ENCODE measurements around the gene ANAPC4. TPM values are rescaled to one million over a fixed set of nuclear protein-coding genes. Genes with fewer than 3 reads are reported as not detected.

The ANAPC4 gene
- total and polyA plus RNA-seq, 2 of the 4 experiments (the other 2 are of a cell fraction), result 12.4 to 18.3 TPM

- H3K9me3 ChIP-seq (ENCODE audit: control insufficient read depth, insufficient read depth, low read length), result no peaks in the 10 kb centered on the region
- dilution Hi-C loops (cut with HindIII; ENCODE audit: low sequenced_read_pairs, unreplicated experiment) (no loop called here), in situ Hi-C loops (cut with MboI; ENCODE audit: low sequenced_read_pairs) (no loop called here), intact Hi-C loops (cut with micrococcal nuclease) (no loop called here)
- ATAC-seq (ENCODE audit: low read depth) (no peak), DNase-seq (no peak)
- H2BK15ac ChIP-seq (ENCODE audit: low read depth, low read length), result no peak overlapping the region
- no peak overlapping the region for H2BK5ac ChIP-seq (ENCODE audit: low read depth, low read length, poor library complexity, severe bottlenecking)
- no peak overlapping the region for H3K56ac ChIP-seq (ENCODE audit: extremely low read depth, insufficient read depth, low read length)
- ChIA-PET POLR2A (ENCODE audit: unreplicated experiment) (no interaction called here), CTCF (no interaction called here)
- H3K14ac ChIP-seq (replicated peaks; ENCODE audit: low read depth, low read length), result no peak overlapping the region
- no peaks in the 10 kb centered on the region for H3K4me1 ChIP-seq (ENCODE audit: control insufficient read depth, insufficient read depth, low read length)
- no peaks in the 10 kb centered on the region for H3K79me1 ChIP-seq (ENCODE audit: low read depth in 1 of 2, low read length in 2 of 2)
- no peaks in the 10 kb centered on the region for H4K20me1 ChIP-seq (ENCODE audit: insufficient read depth, low read length)
- no TSS peak for BruUV-seq (replicated peaks)
- no peak overlapping the region for H2BK20ac ChIP-seq (ENCODE audit: low read depth, low read length)
- no peak overlapping the region for H2AK9ac ChIP-seq (replicated peaks; ENCODE audit: low read depth, low read length, poor library complexity)
- no peak overlapping the region for H3K4me2 ChIP-seq (ENCODE audit: low read depth, low read length)
- no peak overlapping the region for H3K18ac ChIP-seq (ENCODE audit: low read depth, low read length)
- 100% methylated on average over 1 of the region's 9 CpGs; no CpG with 5 or more reads in 1 of the 2 experiments for WGBS, 2 experiments (ENCODE audit: extremely low coverage in 2 of 2, insufficient read length in 1 of 2)
- H3K27ac ChIP-seq (ENCODE audit: insufficient read depth, low read length), result no peak overlapping the region
- H2AFZ ChIP-seq (replicated peaks; ENCODE audit: low read length, poor library complexity), result no peak overlapping the region
- TF ChIP-seq CEBPB (IDR thresholded peaks at IDR 0.05; ENCODE audit: low read depth, low read length), result no peak
- TF ChIP-seq CHD1 (IDR thresholded peaks at IDR 0.05; ENCODE audit: low read depth, low read length), result no peak
- no peak for TF ChIP-seq FOS (IDR thresholded peaks at IDR 0.05; ENCODE audit: low read depth, low read length)
- no peak for TF ChIP-seq POLR2A (IDR thresholded peaks at IDR 0.05; ENCODE audit: low read depth, low read length)
- TF ChIP-seq BHLHE40 (IDR thresholded peaks at IDR 0.05; ENCODE audit: low read depth, low read length), result no peak
- no peak for TF ChIP-seq ELK1 (IDR thresholded peaks at IDR 0.05; ENCODE audit: borderline replicate concordance, low read depth, low read length)
- TF ChIP-seq CTCF (conservative IDR thresholded peaks at IDR 0.05; ENCODE audit: low read depth, low read length), result no peak
- TF ChIP-seq RAD21 (IDR thresholded peaks at IDR 0.05; ENCODE audit: low read length), result no peak
- H4K5ac ChIP-seq (ENCODE audit: low read depth, low read length), result no peak overlapping the region
- H3K23ac ChIP-seq (ENCODE audit: low read depth, low read length), result no peak overlapping the region
- H4K91ac ChIP-seq (ENCODE audit: insufficient read depth, low read depth, low read length), result no peak overlapping the region
- no peaks in the 10 kb centered on the region; the same call in 1 of the 2 replicates for H3K9me1 ChIP-seq (ENCODE audit: insufficient read depth, low read length)
- H3K27me3 ChIP-seq (ENCODE audit: control insufficient read depth, insufficient read depth, low read length), result no peaks in the 10 kb centered on the region
- no peak overlapping the region for H2AK5ac ChIP-seq (ENCODE audit: low read depth, low read length)
- H4K8ac ChIP-seq (ENCODE audit: low read depth in 2 of 2, low read length in 2 of 2), result no peak overlapping the region
- H2BK120ac ChIP-seq (ENCODE audit: low read depth, low read length), result no peak overlapping the region
- H3K4me3 ChIP-seq (ENCODE audit: insufficient read depth, low read depth, low read length), result no peak overlapping the region
- H3K9ac ChIP-seq (ENCODE audit: low read depth, low read length), result no peak overlapping the region
- H3K4ac ChIP-seq (ENCODE audit: low read depth, low read length), result no peak overlapping the region
- H3K36me3 ChIP-seq (ENCODE audit: control insufficient read depth, insufficient read depth, low read length), result no peaks in the 10 kb centered on the region
Measured at GRCh38 chr4:25424539-25425228, 47.6 kb downstream of the ANAPC4 start.
